HG02973 (cell line): Measurements from ENCODE around the gene SMIM35.
A peak's percentile ranks its signal among the peaks of the same experiment; 100 is the strongest.
"Not testable (repeated sequence)": the region's sequence is repeated elsewhere in the genome, so short reads cannot be mapped to it uniquely, and the experiment has no call there.

ENCODE experiments used
- ATAC-seq: cut with Tn5 transposase; IDR thresholded peaks from one replicate; pipeline ENCODE4 v1.9.1; 2021; ENCODE audit warnings: moderate library complexity; ENCODE audit not compliant: unreplicated experiment

The SMIM35 gene

DNA sequence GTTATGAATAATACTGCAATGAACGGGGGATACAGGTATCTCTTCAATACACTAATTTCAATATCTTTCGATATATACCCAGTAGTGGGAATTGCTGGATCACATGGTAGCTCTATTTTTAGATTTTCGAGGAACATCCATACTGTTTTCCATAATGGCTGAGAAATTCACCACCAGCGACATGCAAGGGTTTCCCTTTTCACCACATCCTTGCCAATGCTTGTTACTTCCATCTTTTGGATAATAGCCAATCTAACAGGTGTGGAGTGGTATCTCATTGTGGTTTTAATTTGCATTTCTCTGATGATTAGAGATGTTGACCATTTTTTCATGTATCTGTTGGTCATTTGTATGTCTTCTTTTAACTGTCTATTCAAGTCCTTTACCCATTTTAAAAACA lies 94.6 kb downstream of the SMIM35 start:
- no peak for ATAC-seq

DNA sequence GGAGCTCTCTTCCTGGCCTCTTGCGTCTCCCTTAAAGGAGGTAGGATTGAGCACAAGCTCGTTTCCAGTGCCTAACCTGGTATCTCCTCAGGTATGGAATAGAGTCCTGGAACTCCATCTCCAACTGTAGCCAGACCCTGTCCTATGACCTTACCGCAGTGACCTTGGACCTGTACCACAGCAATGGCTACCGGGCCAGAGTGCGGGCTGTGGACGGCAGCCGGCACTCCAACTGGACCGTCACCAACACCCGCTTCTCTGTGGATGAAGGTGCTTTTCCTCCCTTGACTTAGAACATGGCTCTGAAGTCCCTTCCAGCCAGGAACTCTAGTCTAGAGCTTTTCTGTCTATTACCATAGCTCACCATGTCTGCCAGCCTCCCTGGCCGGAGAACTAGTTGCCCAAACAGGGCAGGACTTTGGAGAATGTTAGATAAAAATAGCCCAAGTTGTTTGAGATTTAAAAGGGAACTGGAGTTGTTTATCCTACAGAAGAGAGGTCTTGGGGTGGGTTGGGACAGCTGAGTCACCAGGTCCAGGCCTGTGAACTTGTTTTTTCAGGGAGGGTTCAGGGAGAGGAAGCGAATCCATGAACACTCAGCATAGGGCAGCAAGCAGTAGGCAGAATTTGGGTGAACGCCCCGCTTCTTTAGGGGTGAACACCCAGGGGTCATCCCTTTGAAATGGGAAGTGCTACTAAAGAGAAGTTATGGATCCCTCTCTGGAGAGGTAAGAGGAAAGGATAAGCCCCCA lies 97.2 kb downstream of the SMIM35 start:
- ATAC-seq, result no peak

DNA sequence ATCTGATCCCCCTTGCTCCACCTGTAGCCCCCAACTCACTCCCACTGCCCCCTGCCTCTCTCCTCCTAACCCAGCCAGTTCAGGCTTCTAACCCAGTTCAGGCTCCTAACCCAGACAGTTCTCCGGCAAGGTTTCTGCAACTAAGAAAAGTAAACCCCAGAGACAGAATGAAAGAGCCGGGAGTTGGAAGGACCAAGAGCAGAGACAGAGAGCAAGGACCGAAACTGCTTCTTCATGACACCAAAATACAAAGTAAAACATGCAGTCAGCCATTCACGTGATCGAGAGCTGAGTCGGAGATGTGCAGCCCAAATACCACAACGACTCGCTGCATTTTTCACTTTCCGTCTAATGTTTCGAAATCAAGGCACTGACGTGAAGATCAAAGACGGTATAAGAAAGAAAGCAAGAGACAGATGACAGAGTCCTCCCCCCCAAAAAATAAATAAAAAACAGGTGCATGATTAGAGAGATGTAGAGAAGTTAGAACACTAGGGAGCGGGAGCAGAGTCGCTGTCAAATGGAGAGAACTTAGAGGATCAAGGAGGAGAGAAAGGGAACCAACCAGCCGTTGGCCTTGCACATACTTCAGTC lies 99.7 kb downstream of the SMIM35 start:
- ATAC-seq, result peak; percentile 30

DNA sequence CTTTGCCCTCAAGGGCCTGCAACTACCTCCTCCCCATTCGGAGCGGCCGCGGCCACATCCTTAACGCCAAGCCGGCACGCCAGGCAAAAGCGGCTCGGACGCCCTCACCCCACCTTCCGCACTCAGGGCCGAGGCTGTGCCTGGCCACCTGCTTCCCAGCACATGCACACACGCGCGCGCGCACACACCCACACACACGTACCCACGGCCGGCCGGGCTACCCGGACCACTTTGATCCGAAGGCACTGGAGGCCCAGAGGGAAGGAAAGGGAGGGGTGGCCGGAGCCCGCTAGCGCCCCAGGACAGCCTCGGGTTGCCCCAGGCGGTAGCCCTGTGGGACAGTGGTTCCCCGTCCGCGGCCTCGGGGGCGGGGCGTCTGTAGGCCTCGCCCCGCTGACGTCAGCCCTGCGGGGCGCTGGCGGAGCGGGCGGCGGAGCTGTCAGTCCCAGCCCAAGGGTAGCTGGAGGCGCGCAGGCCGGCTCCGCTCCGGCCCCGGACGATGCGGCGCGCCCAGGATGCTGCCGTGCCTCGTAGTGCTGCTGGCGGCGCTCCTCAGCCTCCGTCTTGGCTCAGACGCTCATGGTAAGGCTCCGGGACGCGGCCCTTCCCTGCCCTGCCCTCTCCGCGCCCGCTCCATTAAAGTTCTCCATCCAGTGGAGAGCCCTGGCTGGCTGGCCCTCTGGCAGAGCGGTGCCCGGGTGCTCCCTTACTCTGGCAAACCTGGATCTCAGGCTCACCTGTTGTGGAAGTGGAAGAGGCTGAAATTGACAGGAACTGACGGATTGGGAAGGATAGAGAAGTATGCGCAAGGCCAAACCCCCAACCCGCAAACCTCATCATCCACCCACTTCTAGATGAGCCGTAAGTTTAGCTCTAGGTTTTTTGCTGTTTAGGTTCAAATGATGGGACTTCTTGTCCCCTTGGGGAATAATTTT lies 100.5 kb downstream of the SMIM35 start, which contains the start of gene IL10RA:
TSS of gene IL10RA (plus strand) at position 442 of the 935 bp plus-strand sequence. CDS start at position 516, 74 bp downstream.
- peak; percentile 83 for ATAC-seq

DNA sequence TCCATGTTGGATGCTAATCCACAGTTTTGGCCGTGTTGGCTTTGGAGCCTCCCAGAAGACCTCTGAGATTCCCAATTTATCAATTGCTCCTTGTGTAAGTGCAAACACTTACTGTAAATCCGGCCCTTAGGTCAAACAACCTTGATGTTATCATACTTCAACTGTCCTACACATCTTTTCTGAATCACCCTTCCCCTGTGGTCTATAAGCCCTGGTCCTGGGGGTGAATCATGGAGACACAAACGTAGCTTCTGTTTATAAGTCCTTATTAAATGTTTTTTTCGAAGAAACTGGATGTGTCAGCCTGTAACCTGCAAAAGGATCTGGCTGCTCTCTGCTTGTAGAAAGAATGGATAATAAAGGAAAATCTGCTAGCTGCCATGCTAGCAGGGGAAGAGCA lies 102.3 kb downstream of the SMIM35 start:
- ATAC-seq, result no peak

DNA sequence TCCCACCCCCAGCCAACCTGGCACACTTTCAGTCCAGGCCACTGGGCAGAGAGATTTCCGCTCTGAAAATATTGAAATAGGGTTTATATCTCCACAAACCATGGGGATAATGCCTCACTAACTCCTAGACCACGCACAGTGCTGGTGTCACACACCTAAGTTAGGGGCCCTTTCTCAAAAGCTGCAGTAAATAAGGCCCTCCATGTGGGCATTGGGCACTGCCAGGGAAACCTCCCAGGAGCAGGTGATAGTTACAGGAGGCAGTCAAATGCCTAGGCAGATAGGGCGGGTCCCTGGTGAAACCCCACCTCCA lies 103.6 kb downstream of the SMIM35 start:
- ATAC-seq, result no peak

DNA sequence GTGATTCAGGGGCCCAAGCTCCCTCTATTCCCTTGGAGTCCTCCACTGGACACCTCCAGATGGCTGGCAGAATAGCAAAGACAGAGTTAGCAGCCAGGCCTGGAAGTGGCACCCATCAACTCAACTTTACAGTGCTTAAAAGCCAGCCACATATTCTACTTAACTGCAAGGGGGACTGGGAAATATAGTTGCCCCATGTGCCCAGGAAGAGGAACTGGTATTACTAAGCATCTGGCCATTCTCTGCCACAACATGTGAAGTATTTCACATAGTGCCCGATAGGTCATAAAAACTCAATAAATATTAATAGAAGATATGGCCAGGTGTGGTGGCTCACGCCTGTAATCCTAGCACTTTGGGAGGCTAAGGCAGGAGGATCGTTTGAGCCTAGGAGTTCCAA lies 106.0 kb downstream of the SMIM35 start:
- ATAC-seq, result no peak

DNA sequence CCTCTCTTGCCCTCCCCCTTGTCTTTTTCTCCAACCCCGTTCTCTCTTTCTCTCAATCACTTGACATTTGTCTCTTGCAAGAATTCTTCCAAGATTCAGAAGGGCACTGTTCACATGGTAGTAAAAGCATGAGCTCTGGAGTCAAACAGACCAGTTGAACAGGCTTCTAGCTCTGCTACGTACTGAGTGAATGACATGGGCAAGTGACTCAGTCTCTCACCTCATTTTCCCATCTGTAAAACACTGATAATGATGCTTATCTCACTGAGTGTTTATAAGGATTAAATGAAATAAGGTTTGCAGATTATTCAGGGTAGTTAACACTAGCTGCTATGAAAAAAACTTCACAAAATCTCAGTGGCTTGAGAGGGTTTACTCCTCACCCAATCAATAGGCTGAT lies 106.5 kb downstream of the SMIM35 start:
- ATAC-seq, result no peak

DNA sequence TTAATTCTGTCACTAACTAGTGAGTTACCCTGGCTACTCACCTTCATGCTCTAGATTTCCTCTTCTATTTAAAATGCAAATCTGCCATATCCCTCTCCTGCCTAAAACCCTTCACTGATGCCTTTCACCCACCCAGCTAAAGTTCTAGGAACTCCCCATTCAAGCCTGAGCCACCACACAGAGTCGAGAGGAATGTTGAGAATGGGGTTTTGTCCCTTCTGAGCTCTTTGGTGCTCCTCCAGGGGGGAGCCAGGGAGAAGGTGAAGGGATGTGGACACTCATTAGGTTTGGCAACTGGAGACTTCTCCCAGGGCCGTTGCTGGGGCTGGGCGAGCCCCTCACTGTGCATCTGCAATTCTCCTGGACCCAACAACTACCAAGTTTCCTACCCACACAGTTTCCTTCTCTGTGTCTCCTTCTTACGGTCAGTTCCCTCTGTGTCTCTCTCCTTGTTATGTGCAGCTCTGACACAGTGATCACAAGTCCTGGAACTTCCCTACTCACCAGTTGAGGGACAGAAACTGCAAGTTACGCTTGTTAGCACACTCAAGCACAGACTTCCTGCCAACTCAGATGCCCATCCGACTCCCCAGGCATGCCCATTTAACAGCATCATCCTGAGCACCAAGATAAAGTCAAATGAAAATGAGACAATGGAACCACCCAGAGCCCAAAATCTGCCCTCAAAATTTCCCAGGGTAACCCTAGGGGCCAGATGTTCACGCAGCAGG lies 107.1 kb downstream of the SMIM35 start:
- ATAC-seq, result no peak

DNA sequence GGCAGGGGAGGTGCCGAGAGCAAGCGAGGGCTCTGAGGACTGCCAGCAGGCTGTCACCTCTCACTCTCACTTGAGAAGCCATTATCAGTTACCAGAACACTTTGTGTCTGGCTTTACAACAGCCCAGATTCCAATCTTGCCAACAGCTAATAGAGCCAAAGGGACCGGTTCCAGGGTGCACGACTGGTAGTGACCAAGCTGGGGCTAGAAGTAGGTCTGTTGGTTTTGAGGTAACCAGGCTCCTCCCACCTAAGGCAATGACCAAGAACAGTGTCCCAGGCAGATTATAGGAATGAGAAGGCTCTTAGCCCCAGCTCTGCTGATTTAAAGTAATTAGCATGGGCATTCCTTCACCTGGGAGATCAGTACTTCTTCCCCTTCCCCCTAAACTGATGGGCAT lies 107.8 kb downstream of the SMIM35 start:
- ATAC-seq, result no peak

DNA sequence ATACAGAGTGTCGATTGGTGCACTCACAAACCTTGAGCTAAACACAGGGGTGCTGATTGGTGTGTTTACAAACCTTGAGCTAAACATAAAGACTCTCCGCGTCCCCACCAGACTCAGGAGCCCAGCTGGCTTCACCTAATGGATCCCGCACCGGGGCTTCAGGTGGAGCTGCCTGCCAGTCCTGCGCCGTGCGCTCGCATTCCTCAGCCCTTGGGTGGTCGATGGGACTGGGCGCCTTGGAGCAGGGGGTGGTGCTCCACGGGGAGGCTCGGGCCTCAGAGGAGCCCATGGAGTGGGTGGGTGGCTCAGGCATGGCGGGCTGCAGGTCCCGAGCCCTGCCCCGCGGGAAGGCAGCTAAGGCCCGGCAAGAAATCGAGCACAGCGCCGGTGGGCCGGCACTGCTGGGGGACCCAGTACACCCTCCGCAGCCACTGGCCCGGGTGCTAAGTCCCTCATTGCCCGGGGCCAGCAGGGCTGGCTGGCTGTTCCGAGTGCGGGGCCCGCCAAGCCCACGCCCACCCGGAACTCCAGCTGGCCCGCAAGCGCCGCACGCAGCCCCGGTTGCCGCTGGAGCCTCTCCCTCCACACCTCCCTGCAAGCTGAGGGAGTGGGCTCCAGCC lies 108.4 kb downstream of the SMIM35 start:
- ATAC-seq, result not testable (repeated sequence)

DNA sequence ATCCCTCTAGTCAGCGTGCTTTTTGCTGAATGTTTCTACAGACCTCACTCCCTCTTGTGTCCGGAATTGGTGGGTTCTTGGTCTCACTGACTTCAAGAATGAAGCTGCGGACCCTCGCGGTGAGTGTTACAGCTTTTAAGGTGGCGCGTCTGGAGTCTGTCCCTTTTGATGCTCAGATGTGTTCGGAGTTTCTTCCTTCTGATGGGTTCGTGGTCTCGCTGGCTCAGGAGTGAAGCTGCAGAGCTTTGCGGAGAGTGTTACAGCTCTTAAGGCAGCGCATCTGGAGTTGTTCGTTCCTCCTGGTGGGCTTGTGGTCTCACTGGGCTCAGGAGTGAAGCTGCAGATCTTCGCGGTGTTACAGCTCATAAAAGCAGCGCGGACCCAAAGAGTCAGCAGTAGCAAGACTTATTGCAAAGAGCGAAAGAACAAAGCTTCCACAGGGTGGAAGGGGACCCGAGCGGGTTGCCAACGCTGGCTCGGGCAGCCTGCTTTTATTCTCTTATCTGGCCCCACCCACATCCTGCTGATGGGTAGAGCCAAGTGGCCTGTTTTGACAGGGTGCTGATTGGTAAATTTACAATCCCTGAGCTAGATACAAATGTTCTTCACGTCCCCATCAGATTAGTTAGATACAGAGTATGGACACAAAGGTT lies 109.0 kb downstream of the SMIM35 start:
- ATAC-seq, result not testable (repeated sequence)

DNA sequence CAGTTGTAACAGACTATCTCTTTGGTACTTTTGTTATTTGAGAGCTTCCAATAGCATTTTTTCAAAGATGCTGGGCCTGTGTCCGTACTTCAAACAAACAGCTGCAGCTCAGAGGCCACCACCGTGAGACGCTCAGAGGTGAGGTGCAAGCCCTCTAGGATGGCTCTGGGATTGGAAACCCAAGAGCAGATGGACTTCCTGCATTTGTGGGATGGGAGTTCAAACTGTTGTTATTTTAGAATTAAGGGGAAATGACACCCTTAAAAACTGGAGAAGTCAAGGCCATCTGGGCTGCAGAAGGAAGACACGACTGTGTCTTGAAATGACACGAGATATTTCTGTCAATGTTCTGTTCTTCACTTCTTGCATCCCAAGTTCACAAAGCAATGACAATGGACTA lies 109.7 kb downstream of the SMIM35 start:
- no peak for ATAC-seq

DNA sequence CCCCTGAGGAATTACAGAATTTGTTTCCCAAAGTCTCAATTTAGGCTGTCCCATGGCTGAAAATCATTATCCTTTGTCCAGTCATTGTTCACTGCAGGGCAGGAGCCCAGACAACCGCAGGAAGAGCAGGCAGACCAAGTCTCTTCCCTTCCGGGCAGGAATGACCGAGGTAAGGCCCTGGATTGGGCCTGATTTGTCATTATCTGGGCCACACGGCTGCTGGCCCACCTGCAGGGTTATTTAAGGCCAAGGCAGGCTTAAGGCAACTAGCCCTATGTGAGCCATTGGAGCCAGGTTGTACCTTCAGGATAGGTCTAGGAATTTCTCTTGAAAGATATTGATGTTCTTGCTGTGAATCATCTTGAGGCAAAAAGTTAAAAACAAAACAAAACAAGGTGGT lies 110.3 kb downstream of the SMIM35 start:
- no peak for ATAC-seq

DNA sequence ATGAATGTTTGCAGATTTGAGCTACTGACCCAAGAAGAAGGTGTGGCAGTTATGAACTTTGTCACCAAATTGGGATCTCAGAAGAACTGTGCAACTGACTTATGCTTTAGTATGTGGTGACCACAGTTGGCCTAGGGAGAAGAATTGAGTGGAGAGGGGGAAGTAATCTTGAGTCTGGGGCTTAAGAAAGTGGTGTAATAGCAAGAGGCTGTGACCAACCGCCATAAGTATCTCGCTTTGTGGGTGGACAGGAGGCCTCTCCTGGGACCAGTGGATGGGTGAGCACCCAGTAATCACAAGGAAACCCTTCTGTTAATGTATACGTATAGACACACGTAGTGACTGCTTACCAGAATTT lies 113.3 kb downstream of the SMIM35 start:
- no peak for ATAC-seq

DNA sequence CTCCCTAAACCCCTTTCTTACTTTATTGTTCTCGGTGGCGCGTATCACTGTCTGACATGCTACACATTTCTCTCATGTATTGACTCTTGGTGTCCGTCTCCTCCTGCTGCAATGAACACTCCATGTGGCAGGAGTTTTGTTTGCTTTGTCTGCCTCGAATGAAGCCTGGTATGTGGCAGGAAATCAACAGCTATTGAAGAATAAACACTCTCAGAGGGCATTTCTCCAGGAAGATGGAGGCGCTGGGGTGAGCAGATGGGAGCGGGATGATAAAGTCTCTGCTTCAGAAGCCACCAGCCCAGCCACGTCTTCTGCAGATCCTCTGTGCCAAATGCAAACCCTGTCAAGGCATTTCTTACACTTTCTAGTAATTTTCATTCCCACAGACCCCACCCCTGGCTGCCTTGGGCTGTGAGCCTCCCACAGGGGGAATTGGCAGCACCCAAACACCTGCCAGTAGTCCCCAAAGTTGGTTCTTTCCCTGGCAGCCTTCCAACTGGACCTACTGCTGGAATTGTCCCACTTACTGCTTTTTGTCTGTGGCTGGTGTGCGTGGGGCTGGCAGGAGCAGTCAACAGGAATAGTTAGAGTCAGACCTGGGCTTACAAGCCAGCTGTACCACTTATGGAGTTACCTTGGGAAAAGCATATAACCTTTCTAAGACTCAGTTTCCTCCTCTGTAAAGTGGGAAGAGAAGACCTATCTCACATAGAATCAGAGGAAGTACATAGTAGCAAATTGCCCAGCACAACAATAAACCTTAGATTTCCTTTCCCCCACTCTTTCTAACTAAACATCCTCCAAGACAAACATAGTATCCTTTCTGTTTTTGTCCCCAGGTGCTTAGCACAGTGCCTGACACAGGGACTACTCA lies 113.9 kb downstream of the SMIM35 start:
- ATAC-seq, result no peak

DNA sequence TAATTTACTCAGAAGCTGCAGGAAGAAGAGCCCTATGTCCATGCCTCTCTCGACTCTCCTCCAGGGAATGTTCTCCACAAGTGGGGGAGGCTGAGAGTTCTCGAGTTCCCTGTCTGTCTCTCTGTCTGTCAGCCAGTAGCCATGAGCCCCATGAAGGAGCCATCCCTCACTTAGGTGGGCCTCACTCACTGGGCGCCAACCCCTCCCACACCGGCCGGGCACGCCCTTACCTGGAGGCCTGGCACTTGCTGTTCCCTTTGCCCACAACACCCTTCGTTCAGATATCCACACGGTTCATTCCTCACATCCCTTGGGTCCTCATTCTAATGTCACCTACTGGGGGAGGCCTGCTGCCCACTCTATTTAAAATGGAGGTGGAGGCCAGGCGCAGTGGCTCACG lies 114.7 kb downstream of the SMIM35 start:
- ATAC-seq, result no peak

DNA sequence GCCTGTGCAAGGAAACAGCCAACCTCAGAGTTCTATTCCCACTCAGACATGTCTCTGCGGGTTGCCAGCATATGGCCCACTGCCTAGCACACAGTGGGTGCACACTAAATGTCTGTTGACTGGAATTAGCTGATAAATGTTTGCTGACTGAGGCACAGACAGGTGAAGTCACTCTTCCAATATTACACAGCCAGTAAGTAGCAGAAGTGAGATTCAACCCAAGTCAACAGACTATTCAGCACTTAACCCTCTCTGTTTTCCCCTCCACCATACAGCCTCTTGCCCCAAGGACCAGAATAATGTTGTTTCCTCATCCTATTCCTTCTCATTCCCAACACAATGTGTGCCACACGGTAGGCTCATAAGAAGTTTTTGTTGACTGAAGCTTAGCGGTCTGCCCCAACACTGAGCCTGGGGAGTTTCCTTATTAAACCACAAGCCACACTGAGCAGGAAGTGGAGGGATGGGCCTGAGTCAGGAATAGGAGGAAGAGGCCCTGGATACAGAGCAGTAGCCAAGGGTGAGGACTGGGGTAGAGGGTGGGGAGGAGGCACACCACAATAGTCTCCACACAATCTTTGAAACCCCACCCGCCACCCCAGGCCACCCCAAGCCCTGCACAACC lies 116.3 kb downstream of the SMIM35 start:
- ATAC-seq, result no peak
